Measurements from ENCODE around the gene ALDH1A1.

The ALDH1A1 gene

GRCh38 chr9:72913382-72914009 is 39.4 kb downstream of the ALDH1A1 start:
- DNase-seq = no peak

GRCh38 chr9:72912476-72913381 is 40.1 kb downstream of the ALDH1A1 start:
- DNase-seq = no peak

GRCh38 chr9:72911816-72912215 is 41.0 kb downstream of the ALDH1A1 start:
- no peak for DNase-seq

GRCh38 chr9:72911247-72911775 is 41.5 kb downstream of the ALDH1A1 start:
- DNase-seq = no peak

- no peak for DNase-seq
Measured at GRCh38 chr9:72909428-72909827, 43.4 kb downstream of the ALDH1A1 start.

GRCh38 chr9:72907421-72907820 is 45.4 kb downstream of the ALDH1A1 start:
- DNase-seq = no peak

- DNase-seq = no peak
Measured at GRCh38 chr9:72906810-72907209, 46.0 kb downstream of the ALDH1A1 start.

GRCh38 chr9:72905514-72906480 is 47.1 kb downstream of the ALDH1A1 start:
- no peak for DNase-seq

GRCh38 chr9:72904267-72905093 is 48.4 kb downstream of the ALDH1A1 start:
- DNase-seq = no peak

- no peak for DNase-seq
Measured at GRCh38 chr9:72903103-72903502, 49.8 kb downstream of the ALDH1A1 start.

- DNase-seq = no peak
Measured at GRCh38 chr9:72902268-72902667, 50.6 kb downstream of the ALDH1A1 start.

- DNase-seq = no peak
Measured at GRCh38 chr9:72899734-72900477, 52.9 kb downstream of the ALDH1A1 start.

- no peak for DNase-seq
Measured at GRCh38 chr9:72898784-72899733, 53.8 kb downstream of the ALDH1A1 start.

GRCh38 chr9:72898360-72898759 is 54.5 kb downstream of the ALDH1A1 start:
- no peak for DNase-seq

GRCh38 chr9:72897069-72897649 is 55.7 kb downstream of the ALDH1A1 start:
- DNase-seq = no peak

- DNase-seq = no peak
Measured at GRCh38 chr9:72896439-72896838, 56.4 kb downstream of the ALDH1A1 start.

GRCh38 chr9:72895122-72895521 is 57.7 kb downstream of the ALDH1A1 start:
- DNase-seq = no peak

GRCh38 chr9:72894342-72894741 is 58.5 kb downstream of the ALDH1A1 start:
- no peak for DNase-seq

GRCh38 chr9:72893437-72893836 is 59.4 kb downstream of the ALDH1A1 start:
- no peak for DNase-seq

- DNase-seq = no peak
Measured at GRCh38 chr9:72891043-72891442, 61.8 kb downstream of the ALDH1A1 start.

All from NCI-H187 (cell line).